ENCODE results near the gene ROCK2. TPM values are rescaled to one million over a fixed set of nuclear protein-coding genes. Genes with fewer than 3 reads are reported as not detected.

ROCK2 gene
- polyA plus RNA-seq, 1 of the 3 experiments (the other 2 are of a cell fraction), result 4.2 TPM

DNA sequence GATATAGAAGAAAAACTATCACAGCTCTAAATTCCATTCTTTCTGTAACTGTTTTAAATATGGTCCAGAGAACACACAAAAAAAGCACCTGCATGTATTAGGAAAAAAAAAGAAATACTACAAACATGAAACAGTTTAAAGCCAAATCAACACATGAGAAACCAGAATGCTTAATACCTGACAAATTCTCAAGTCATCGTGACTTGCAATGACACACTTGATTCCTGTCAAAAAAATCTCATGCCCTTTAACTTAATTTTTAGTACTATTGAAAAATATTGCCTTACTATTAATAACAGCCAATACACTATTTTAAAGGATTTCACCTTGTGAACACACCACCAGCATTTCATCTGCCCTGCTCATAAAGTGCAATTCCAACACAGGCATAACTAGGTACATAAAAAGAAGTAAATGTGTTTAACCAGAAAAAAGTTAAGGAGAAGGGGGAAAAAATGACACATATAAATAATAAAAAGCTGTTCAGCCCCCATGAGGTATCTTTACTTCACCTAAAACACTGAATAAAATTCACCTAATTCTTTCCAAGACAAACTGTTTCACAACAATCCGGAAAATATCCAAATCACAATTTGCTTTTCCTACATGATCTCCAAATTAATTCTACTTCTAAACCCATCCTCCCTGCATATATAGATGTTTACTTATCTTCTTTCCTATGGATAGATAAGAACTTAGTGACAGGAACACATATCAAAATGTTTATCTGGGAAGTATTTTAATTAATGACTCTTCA is 10.8 kb downstream of the ROCK2 start:
- Histone ChIP-seq H3K4me3 (ENCODE audit: low read depth in 2 of 2, low read length in 1 of 2) (no peak overlapping the region), H2AFZ (ENCODE audit: low read depth) (no peak overlapping the region), H3K27me3 (ENCODE audit: insufficient read depth) (no peaks in the 10 kb centered on the region), H3K36me3 (replicated peaks in 1 of 2; ENCODE audit: control insufficient read depth in 1 of 2, insufficient read depth in 2 of 2, low read length in 1 of 2) (peaks cover 0 to 9% of the 10 kb centered on the region in 2 experiments), H3K9ac (no peak overlapping the region), H4K20me1 (ENCODE audit: insufficient read depth) (peaks cover 87% of the 10 kb centered on the region), H3K27ac (ENCODE audit: low read depth in 2 of 2, low read length in 1 of 2) (no peak overlapping the region), H3K4me2 (no peak overlapping the region), H3F3A (replicated peaks; ENCODE audit: insufficient read depth) (peaks cover 33% of the 10 kb centered on the region), H3K9me3 (peaks cover 7% of the 10 kb centered on the region; the same call in 1 of the 2 replicates), H3K9me2 (no peaks in the 10 kb centered on the region), H3K4me1 (ENCODE audit: control insufficient read depth in 1 of 2, insufficient read depth in 2 of 2, low read depth in 1 of 2, low read length in 1 of 2) (peaks cover 0 to 18% of the 10 kb centered on the region in 2 experiments; a peak in 3 of 4 replicates), H3K79me2 (ENCODE audit: insufficient read depth) (peaks cover 96% of the 10 kb centered on the region)
- ChIA-PET POLR2A (no interaction called here), CTCF (no interaction called here)
- no peak for DNase-seq
- TF ChIP-seq NRF1 (IDR thresholded peaks at IDR 0.05; ENCODE audit: low read depth, low read length), result no peak
- TF ChIP-seq, protein P1, sequence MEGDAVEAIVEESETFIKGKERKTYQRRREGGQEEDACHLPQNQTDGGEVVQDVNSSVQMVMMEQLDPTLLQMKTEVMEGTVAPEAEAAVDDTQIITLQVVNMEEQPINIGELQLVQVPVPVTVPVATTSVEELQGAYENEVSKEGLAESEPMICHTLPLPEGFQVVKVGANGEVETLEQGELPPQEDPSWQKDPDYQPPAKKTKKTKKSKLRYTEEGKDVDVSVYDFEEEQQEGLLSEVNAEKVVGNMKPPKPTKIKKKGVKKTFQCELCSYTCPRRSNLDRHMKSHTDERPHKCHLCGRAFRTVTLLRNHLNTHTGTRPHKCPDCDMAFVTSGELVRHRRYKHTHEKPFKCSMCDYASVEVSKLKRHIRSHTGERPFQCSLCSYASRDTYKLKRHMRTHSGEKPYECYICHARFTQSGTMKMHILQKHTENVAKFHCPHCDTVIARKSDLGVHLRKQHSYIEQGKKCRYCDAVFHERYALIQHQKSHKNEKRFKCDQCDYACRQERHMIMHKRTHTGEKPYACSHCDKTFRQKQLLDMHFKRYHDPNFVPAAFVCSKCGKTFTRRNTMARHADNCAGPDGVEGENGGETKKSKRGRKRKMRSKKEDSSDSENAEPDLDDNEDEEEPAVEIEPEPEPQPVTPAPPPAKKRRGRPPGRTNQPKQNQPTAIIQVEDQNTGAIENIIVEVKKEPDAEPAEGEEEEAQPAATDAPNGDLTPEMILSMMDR (IDR thresholded peaks at IDR 0.05), result no peak
- TF ChIP-seq SIN3A (IDR thresholded peaks at IDR 0.05; ENCODE audit: borderline replicate concordance, low read depth, low read length), result no peak
- no peak for TF ChIP-seq TAF1 (IDR thresholded peaks at IDR 0.05; ENCODE audit: borderline replicate concordance, low read depth, low read length)
- TF ChIP-seq, protein P2, sequence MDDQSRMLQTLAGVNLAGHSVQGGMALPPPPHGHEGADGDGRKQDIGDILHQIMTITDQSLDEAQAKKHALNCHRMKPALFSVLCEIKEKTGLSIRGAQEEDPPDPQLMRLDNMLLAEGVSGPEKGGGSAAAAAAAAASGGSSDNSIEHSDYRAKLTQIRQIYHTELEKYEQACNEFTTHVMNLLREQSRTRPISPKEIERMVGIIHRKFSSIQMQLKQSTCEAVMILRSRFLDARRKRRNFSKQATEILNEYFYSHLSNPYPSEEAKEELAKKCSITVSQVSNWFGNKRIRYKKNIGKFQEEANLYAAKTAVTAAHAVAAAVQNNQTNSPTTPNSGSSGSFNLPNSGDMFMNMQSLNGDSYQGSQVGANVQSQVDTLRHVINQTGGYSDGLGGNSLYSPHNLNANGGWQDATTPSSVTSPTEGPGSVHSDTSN (IDR thresholded peaks at IDR 0.05), result no peak
- TF ChIP-seq, protein P3, sequence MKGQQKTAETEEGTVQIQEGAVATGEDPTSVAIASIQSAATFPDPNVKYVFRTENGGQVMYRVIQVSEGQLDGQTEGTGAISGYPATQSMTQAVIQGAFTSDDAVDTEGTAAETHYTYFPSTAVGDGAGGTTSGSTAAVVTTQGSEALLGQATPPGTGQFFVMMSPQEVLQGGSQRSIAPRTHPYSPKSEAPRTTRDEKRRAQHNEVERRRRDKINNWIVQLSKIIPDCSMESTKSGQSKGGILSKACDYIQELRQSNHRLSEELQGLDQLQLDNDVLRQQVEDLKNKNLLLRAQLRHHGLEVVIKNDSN (IDR thresholded peaks at IDR 0.05; ENCODE audit: borderline replicate concordance, low read depth), result no peak
- no peak for TF ChIP-seq RAD21 (IDR thresholded peaks at IDR 0.05; ENCODE audit: low read length)
- no peak for TF ChIP-seq MXI1 (IDR thresholded peaks at IDR 0.05; ENCODE audit: low read depth, low read length)
- TF ChIP-seq, protein P4, sequence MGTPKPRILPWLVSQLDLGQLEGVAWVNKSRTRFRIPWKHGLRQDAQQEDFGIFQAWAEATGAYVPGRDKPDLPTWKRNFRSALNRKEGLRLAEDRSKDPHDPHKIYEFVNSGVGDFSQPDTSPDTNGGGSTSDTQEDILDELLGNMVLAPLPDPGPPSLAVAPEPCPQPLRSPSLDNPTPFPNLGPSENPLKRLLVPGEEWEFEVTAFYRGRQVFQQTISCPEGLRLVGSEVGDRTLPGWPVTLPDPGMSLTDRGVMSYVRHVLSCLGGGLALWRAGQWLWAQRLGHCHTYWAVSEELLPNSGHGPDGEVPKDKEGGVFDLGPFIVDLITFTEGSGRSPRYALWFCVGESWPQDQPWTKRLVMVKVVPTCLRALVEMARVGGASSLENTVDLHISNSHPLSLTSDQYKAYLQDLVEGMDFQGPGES (IDR thresholded peaks at IDR 0.05; ENCODE audit: low read depth, low read length), result no peak
- TF ChIP-seq TEAD4 (IDR thresholded peaks at IDR 0.05; ENCODE audit: borderline replicate concordance, insufficient read depth), result no peak
- TF ChIP-seq RCOR1 (IDR thresholded peaks at IDR 0.05; ENCODE audit: low read length), result no peak
- TF ChIP-seq TCF12 (IDR thresholded peaks at IDR 0.05), result no peak
- TF ChIP-seq, protein P5, sequence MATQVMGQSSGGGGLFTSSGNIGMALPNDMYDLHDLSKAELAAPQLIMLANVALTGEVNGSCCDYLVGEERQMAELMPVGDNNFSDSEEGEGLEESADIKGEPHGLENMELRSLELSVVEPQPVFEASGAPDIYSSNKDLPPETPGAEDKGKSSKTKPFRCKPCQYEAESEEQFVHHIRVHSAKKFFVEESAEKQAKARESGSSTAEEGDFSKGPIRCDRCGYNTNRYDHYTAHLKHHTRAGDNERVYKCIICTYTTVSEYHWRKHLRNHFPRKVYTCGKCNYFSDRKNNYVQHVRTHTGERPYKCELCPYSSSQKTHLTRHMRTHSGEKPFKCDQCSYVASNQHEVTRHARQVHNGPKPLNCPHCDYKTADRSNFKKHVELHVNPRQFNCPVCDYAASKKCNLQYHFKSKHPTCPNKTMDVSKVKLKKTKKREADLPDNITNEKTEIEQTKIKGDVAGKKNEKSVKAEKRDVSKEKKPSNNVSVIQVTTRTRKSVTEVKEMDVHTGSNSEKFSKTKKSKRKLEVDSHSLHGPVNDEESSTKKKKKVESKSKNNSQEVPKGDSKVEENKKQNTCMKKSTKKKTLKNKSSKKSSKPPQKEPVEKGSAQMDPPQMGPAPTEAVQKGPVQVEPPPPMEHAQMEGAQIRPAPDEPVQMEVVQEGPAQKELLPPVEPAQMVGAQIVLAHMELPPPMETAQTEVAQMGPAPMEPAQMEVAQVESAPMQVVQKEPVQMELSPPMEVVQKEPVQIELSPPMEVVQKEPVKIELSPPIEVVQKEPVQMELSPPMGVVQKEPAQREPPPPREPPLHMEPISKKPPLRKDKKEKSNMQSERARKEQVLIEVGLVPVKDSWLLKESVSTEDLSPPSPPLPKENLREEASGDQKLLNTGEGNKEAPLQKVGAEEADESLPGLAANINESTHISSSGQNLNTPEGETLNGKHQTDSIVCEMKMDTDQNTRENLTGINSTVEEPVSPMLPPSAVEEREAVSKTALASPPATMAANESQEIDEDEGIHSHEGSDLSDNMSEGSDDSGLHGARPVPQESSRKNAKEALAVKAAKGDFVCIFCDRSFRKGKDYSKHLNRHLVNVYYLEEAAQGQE (IDR thresholded peaks at IDR 0.05; ENCODE audit: low read depth, low read length), result no peak
- WGBS (ENCODE audit: low lambda C conversion rate), result 93% methylated on average over 2 of the region's 2 CpGs

Measured in SK-N-SH (cell line).